Esophagus muscularis mucosa (tissue), 3 donors: ENCODE measurements around the gene WDFY2.

Source experiments
- POLR2A ChIP-seq: fragments of 450-650 bp; IDR thresholded peaks from one replicate; pipeline ENCODE4 v1.6.1; 2017; ENCODE audit warnings: antibody characterized with exemption, moderate library complexity, mild to moderate bottlenecking, low read depth
- TF ChIP-seq, protein P1 (sequence below), 3 experiments: fragments of 200-600 bp in 2 of 3; fragments of 450-650 bp in 1 of 3; sonication (generic) in 2 of 3; IDR thresholded peaks; one replicate each; pipeline ENCODE4 v1.5.1; 2017 to 2019; ENCODE audit warnings: antibody characterized with exemption in 3 of 3, mild to moderate bottlenecking in 2 of 3, moderate library complexity in 1 of 3

DNA sequence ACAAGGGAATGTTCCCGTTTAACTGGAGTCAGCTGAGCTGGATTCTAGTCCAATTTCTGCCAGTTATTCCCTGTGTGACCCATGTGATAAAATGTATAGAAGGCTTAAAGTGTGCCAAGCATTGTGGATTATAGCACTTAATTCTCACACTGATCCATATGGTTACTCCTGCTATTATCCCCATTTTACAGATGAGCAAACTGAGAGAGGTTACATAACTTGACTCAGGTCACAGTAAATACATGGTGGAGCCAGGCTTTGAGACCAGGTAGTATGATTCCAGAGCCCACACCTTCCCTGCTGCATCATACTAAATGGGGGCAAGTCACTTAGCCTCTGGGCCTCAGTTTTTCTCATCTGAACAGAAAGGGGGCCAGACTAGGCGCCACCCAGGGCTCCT is 221.7 kb downstream of the WDFY2 start:
- TF ChIP-seq, protein P1, sequence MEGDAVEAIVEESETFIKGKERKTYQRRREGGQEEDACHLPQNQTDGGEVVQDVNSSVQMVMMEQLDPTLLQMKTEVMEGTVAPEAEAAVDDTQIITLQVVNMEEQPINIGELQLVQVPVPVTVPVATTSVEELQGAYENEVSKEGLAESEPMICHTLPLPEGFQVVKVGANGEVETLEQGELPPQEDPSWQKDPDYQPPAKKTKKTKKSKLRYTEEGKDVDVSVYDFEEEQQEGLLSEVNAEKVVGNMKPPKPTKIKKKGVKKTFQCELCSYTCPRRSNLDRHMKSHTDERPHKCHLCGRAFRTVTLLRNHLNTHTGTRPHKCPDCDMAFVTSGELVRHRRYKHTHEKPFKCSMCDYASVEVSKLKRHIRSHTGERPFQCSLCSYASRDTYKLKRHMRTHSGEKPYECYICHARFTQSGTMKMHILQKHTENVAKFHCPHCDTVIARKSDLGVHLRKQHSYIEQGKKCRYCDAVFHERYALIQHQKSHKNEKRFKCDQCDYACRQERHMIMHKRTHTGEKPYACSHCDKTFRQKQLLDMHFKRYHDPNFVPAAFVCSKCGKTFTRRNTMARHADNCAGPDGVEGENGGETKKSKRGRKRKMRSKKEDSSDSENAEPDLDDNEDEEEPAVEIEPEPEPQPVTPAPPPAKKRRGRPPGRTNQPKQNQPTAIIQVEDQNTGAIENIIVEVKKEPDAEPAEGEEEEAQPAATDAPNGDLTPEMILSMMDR (IDR thresholded peaks at IDR 0.05), result no peak
- no peak for TF ChIP-seq POLR2A
